ENCODE measurements around the gene GLTPD2. TPM values are rescaled to one million over a fixed set of nuclear protein-coding genes. Genes with fewer than 3 reads are reported as not detected.

GLTPD2 gene
- total RNA-seq, 1 experiment from 2014 or later = not detected

- no peak overlapping the region for H3K4me2 ChIP-seq (ENCODE audit: low read length)
- no peaks in the 10 kb centered on the region for H3K9me3 ChIP-seq (ENCODE audit: control insufficient read depth in 1 of 2, insufficient read depth in 1 of 2, low read depth in 1 of 2, low read length in 2 of 2)
- peaks cover 16 to 34% of the 10 kb centered on the region in 2 experiments for H3K4me1 ChIP-seq (ENCODE audit: control insufficient read depth in 1 of 2, insufficient read depth in 2 of 2, low read length in 2 of 2)
- no peak overlapping the region for H2AFZ ChIP-seq (ENCODE audit: low read depth, low read length, poor library complexity, severe bottlenecking)
- no peak overlapping the region for H3K27ac ChIP-seq (ENCODE audit: low read depth, low read length)
- no peaks in the 10 kb centered on the region; the same call in 1 of the 2 replicates for H4K20me1 ChIP-seq (ENCODE audit: insufficient read depth)
- BruUV-seq (replicated peaks) = no TSS peak
- ChIA-PET POLR2A (no interaction called here), RAD21 (ENCODE audit: low non-redundant PET in 1 of 2, low total read pairs in 2 of 2, uncharacterized antibody in 2 of 2, unreplicated experiment in 2 of 2) (no interaction called here), CTCF (no interaction called here)
- intact Hi-C loops (cut with micrococcal nuclease) = loop anchor here (10.0 kb wide), 1 partner anchor 49 kb away; no protein-coding TSS in a partner anchor
- H3K9me2 ChIP-seq (ENCODE audit: insufficient read depth) = no peaks in the 10 kb centered on the region
- DNase-seq (ENCODE audit: low read depth, low spot score) (no peak), ATAC-seq (no peak)
- H3K9ac ChIP-seq (ENCODE audit: low read length) = no peak overlapping the region
- TF ChIP-seq TCF7L2 (IDR thresholded peaks at IDR 0.05; ENCODE audit: borderline replicate concordance, extremely low read depth, insufficient read depth, insufficient read length) = no peak
- TF ChIP-seq SRF (IDR thresholded peaks at IDR 0.05; ENCODE audit: low read depth) = no peak
- TF ChIP-seq CTCF (IDR thresholded peaks at IDR 0.05 in 2 of 3, conservative IDR thresholded peaks at IDR 0.05 in 1 of 3; ENCODE audit: borderline replicate concordance in 1 of 3, insufficient read depth in 1 of 3, low read depth in 2 of 3, low read length in 2 of 3) = no peak
- no peak for TF ChIP-seq MAX (IDR thresholded peaks at IDR 0.05)
- TF ChIP-seq ZNF274 (IDR thresholded peaks at IDR 0.05; ENCODE audit: low read depth, low read length) = no peak
- TF ChIP-seq POLR2AphosphoS5 (IDR thresholded peaks at IDR 0.05; ENCODE audit: low read depth, low read length) = no peak
- TF ChIP-seq EZH2 (IDR thresholded peaks at IDR 0.05) = no peak
- no peak for TF ChIP-seq ELF1 (IDR thresholded peaks at IDR 0.05; ENCODE audit: borderline replicate concordance, low read depth)
- TF ChIP-seq JUND (IDR thresholded peaks at IDR 0.05) = no peak
- TF ChIP-seq SIN3A (IDR thresholded peaks at IDR 0.05; ENCODE audit: low read depth) = no peak
- TF ChIP-seq ZFX (IDR thresholded peaks at IDR 0.05) = no peak
- no peak for TF ChIP-seq CBX3 (IDR thresholded peaks at IDR 0.05; ENCODE audit: low read depth)
- no peak for TF ChIP-seq CEBPB (IDR thresholded peaks at IDR 0.05; ENCODE audit: low read depth)
- no peak for TF ChIP-seq EZH2phosphoT487 (IDR thresholded peaks at IDR 0.05; ENCODE audit: borderline replicate concordance)
- TF ChIP-seq FOSL1 (IDR thresholded peaks at IDR 0.05; ENCODE audit: low read depth) = no peak
- no peak for TF ChIP-seq SP1 (IDR thresholded peaks at IDR 0.05; ENCODE audit: low read depth)
- TF ChIP-seq RAD21 (IDR thresholded peaks at IDR 0.05; ENCODE audit: low read depth) = no peak
- TF ChIP-seq POLR2A (IDR thresholded peaks at IDR 0.05; ENCODE audit: borderline replicate concordance, extremely low read depth, insufficient read depth, insufficient read length) = no peak
- TF ChIP-seq YY1 (IDR thresholded peaks at IDR 0.05; ENCODE audit: extremely low read depth, insufficient replicate concordance, low read depth, low read length) = no peak
- peaks cover 78% of the 10 kb centered on the region for H3K79me2 ChIP-seq (ENCODE audit: insufficient read depth, low read length)
- H3K4me3 ChIP-seq (replicated peaks in 1 of 2; ENCODE audit: low read depth in 1 of 2, low read length in 2 of 2) = no peak overlapping the region
- peaks cover 3 to 13% of the 10 kb centered on the region in 2 experiments; a peak in 1 of 4 replicates for H3K36me3 ChIP-seq (ENCODE audit: control insufficient read depth in 1 of 2, insufficient read depth in 2 of 2, low read length in 2 of 2)
- H3K27me3 ChIP-seq (ENCODE audit: insufficient read depth, low read length) = no peaks in the 10 kb centered on the region
Measured at GRCh38 chr17:4836221-4836620, 47.5 kb downstream of the GLTPD2 start.

Data from HCT116 (cell line).